Erythroblast (primary cell): Measurements from ENCODE around the gene AGPAT4.
A peak's percentile ranks its signal among the peaks of the same experiment; 100 is the strongest.

Source experiments
- DNase-seq, 2 experiments: peaks; one replicate each; lab custom pipeline; 2025; lab: John Stamatoyannopoulos, UW
- GATA1 ChIP-seq: IDR thresholded peaks from 2 replicates; pipeline ENCODE4 v1.6.1; 2011; ENCODE audit warnings: low read depth, mild to moderate bottlenecking, control low read depth, low read length, moderate library complexity
- POLR2A ChIP-seq: IDR thresholded peaks from 2 replicates; pipeline ENCODE4 v1.6.1; 2011; ENCODE audit warnings: mild to moderate bottlenecking, low read length

The AGPAT4 gene

DNA sequence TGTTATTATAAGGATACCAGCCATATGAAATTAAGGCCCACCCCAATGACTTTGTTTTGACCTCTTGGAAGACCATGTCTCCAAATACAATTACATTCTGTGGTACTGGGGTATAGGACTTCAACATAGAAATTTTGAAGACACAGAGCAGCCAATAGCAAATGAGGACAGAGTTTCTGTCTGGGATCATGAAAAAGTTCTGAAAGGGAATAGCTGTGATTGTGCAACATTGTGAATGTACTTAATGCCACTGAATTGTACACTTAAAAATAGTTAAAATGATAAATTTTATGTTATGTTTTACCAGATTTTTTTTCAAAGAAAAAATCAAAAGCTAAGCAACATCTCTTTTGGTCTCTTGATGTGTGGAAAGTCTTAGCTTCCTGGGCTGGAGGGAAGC lies 27.0 kb upstream of the AGPAT4 start:
- TF ChIP-seq GATA1 (no peak), POLR2A (no peak)
- no peak for DNase-seq

DNA sequence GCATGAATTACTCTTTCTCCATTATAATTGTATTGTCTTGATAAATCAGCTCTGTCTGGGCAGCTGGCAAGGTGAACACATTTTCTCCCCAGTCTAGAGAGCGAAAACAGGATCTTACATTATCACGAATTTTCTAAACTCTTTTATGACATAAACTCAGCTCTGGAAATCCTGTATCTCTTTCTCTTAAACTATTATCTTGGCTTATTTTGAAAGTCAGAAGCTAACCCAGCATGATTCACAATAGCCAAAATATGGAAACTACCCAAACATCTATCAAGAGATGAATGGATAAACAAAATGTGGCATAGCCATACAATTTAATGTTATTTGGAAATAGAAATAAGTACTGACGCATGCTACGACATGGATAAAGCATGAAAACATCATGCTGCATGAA lies 25.9 kb upstream of the AGPAT4 start:
- DNase-seq: no peak
- TF ChIP-seq GATA1: no peak
- TF ChIP-seq POLR2A: no peak

DNA sequence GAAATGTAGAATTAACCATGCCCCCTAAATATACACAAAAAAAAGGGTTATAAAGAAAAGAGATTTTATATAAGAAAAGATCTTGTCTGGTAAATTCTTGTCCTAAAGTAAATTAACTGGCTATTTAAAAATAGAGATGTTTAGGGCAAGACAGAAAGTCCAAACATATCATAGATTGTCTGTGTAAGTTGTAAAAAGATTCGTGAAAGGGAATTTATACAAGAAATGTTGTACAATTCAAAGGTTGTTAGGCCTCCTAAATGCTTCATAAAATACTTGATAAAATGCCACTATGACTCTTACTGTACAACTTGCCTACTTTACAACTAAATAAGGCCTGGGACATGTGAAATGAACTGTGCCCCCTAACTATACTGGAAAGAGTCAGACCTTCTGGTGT lies 21.9 kb upstream of the AGPAT4 start:
- TF ChIP-seq GATA1 (no peak), POLR2A (no peak)
- DNase-seq: no peak

DNA sequence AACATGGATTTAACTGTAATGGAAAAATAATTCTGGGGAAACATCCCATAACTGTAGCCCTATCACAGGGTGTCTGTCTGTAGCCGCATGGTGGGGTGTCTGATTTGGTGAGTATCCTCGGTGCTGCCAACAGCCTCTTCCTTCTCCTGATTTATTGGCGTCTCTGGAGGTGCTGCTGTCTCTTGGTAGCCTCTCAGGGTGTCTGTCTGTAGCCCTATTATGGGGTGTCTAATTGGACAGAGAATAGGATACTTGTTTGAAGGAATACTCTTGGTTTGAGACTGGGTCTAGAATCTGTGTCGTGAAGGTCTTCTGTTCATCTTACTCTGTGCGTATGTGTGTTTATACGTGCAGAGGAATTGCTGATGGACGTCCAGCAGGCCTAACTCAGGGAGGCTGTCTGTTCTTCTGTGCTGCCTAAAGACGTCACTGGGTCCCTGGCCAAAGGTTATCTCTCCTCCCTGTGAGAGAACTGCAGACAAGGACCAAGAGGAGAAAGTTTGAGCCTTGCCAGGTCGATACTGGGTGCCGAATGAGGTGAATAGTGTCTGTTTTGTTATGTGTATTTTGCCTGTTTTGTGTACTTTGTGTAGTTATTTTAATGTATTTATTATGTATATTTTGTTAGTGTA lies 18.9 kb upstream of the AGPAT4 start:
- TF ChIP-seq GATA1: no peak
- TF ChIP-seq POLR2A: no peak
- DNase-seq: no peak

DNA sequence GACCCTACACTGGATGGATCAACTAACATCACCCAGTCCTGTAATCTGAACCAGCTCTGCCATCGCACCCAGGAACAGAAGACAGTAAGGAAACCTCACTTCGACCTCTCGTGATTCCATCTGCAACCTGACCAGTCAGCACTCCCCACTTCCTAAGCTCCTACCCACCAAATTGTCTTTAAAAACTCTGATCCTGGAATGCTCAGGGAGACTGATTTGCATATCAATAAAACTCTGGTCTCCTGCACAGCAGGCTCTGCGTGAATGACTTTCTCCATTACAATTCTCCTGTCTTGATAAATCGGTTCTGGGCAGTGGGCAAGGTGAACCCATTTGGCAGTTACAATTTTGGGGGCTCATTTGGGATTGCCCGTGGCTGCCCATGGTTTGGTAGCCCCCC lies 18.3 kb upstream of the AGPAT4 start:
- DNase-seq: no peak
- no peak for TF ChIP-seq GATA1
- no peak for TF ChIP-seq POLR2A

DNA sequence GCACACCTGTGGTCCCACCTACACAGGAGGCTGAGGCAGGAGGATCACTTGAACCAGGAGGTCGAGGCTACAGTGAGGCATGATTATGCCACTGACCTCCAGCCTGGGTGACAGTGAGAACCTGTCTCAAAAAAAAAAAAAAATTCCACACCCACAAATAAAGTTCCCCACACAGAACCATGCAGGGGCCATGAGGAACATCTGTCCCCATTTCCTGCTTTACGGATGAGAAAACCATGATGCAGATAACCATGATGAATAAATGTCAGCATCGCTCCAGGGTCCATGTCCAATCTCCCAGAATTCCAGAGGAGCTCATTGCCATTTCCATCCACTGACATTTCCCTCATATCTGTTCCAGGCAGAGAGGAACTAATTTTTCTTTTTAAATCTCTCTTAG lies 16.9 kb upstream of the AGPAT4 start:
- no peak for DNase-seq
- TF ChIP-seq GATA1 (no peak), POLR2A (no peak)

DNA sequence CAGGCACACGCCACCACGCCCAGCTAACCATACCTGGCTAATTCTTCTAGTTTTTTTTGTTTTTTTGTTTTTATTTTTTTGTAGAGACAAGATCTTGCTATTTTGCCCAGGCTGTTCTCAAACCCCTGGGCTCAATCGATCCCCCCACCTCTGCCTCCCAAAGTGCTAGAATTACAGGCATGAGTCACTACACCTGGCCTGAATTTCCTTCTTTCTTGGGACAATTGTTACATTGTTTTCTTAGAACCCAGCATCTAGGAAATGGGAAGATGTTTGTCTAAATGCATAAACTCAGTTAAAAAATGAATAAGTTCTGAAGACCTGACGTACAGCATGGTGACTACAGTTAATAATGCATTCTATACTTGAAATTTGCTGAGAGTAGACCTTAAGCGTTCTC lies 10.8 kb upstream of the AGPAT4 start:
- TF ChIP-seq GATA1: no peak
- TF ChIP-seq POLR2A: no peak
- no peak for DNase-seq

DNA sequence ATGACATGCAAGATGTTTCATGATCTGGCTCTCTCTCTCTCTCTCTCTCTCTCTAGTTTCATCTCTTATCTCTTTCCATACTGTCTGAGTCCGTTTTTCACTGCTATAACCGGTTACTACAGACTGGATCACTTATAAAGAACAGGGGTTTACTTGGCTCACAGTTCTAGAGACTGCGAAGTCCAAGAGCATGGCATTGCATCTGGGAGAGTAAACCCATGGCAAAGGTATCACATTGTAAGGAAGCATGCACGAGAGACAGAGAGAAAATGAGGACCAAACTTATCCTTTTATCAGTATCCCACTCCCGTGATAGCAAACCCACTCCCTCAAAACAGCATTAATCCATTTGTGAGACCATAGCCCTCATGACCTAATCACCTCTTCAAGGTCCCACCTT lies 7.2 kb upstream of the AGPAT4 start:
- TF ChIP-seq POLR2A (no peak), GATA1 (no peak)
- no peak for DNase-seq

DNA sequence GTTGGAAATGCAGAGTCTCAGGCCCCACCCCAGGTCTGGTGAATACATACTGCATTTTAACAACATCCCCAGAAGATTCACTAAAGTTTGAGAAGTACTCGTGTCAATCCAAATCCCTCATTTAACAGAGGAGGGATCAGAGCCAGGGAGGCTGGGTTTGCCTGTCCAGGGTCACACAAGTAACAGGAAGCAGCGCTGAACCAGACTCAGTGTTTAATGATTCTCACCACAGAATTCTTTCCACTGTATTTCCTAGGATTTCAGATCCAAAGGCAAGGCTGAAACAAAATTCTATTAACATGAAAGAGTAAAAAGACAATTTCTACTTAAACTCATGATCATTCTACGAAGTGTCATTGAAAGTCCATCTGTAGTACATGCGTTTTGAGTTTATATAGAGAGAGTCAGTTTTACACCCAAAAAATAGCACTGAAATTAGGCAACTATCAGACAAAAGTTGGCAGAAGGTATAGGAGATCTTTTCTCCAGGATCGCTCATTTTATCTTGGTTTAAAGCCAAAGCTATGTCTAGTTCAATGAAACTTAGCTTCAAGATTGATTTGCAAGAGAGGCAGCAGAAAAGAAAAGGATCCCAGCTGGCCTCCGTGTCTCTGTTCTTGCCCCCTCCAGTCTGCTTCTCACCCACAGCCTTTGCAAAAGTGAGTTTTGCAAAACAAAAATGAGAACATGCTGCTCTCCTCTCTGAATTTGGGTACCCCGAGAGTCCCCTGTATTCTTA lies 6.0 kb upstream of the AGPAT4 start:
- TF ChIP-seq POLR2A: no peak
- no peak for TF ChIP-seq GATA1
- no peak for DNase-seq

DNA sequence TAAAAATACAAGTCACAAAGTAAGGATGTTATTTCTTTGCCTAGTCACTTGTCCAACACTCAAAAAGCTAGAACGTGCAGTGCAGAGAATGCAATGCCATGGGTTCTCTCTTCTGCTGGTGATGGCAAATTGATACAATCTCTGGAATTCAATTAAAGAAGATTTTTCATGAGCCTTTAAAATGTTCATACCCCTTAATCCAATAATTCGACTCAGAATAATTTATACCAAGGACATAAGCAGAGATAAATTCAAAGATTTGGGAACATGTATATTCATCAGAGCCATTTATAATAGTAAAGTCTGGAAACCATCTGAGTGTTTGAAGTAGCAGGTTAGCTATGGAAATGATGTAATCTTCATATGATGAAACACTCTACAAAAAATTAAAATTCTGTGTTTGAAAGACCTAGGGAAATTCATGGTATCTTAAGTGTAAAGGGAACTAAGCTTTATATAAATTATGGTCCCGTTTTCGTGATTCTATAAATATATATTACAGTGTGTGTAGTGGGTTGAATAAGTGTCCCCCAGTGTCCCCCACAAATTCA lies 2.8 kb upstream of the AGPAT4 start:
- TF ChIP-seq GATA1: no peak
- TF ChIP-seq POLR2A: no peak
- no peak for DNase-seq

DNA sequence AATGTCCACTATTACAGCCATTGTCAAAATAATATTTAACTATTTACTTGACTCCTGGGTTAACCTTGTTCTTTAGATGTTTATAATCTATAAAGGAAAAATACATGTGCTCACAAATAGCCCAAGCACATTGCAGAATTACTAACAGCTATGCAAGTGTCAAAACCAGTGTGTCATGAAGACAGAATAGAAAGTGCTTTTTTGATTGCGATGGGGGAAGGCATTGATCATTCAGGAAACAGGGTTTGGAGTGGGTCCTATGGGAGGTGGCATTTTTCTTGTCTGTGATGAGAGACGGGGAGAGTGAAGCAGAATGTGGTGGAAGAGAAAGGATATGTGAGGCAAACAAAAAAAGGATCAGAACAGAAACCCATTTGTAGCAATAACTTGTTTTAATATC lies 1.0 kb upstream of the AGPAT4 start:
- TF ChIP-seq POLR2A: no peak
- TF ChIP-seq GATA1: no peak
- no peak for DNase-seq

DNA sequence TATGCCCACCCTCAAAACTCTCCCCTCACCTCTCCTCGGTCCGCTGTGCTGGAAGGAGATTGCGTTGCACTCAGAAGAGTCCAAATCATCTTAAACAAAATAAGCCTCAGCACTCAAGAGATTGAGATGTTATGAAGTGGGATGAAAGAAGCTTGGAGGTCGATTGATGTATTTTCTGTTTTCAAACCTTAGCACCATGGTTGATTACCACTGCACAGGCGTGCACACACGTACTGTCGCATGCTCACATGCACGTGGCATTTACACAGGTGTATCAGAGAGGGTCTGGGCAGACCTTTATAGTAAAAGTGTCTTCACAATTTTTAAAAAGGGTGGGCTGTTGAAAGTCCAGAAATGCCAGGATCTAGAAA lies 612 bp upstream of the AGPAT4 start:
- TF ChIP-seq POLR2A (no peak), GATA1 (no peak)
- no peak for DNase-seq

DNA sequence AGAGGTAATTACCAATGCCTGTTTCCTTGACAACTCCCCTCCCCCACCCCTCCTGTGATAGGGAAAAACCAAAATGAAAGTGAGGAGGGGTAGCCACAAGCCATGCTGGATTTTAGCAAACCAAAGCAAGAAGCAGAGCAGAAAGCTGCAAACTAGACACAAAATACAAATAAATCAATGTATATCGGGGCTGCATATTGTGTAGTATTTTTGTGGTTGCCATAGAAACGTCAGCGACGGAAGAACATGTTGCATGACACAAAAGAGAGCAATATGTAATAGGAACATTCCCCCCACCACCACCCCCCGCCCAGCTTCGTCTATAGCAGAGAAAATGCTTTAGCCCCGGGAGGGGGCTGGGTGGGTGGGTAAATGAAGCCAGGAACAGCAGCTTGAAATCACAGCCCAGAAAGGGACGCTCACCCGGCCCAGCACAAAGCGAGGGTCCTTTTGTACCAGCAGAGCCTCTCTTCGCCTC lies 548 bp downstream of the AGPAT4 start:
- peak; percentile 32 to 36 for DNase-seq
- no peak for TF ChIP-seq POLR2A
- no peak for TF ChIP-seq GATA1

DNA sequence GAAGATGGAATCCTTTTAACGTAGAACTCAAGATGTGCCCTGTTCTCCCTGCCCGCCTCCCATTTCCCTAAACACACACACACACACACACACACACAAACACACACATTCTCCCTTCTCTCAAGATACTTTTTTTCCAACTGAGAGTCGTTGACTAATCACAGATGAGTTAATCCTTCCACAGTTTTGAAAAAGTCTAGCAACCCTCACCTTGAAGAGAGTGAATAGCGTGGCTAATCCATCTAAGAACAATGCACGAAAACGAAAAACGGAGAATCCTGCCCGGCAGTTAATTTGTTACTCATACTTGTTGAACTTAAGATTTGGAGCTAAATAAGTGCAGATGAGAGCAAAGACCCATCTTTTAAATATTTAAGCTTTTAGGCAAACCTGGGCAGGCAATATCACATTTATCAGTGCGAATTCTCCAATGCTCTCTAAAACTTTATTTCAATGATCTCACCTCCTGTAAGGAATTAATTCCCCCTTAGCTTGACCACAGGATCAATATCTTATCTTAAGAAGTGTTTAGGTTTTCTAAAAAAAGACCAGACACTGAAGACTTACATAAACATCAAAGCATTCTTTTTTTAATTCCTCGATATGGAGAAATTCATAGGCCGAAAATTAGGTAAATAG lies 1.1 kb downstream of the AGPAT4 start:
- no peak for TF ChIP-seq GATA1
- no peak for TF ChIP-seq POLR2A

More for the DNA sequence above, 1.1 kb downstream of the AGPAT4 start:
- no peak for DNase-seq
